Measurements from ENCODE around the gene CCL21.

CCL21 gene

GRCh38 chr9:34707130-34707529 lies 2.8 kb downstream of the CCL21 start:
- no peak for DNase-seq (ENCODE audit: low read depth)

GRCh38 chr9:34701769-34702736 lies 7.9 kb downstream of the CCL21 start:
- DNase-seq (ENCODE audit: low read depth) = peak; percentile 76

- DNase-seq (ENCODE audit: low read depth) = peak; percentile 66
Observed at GRCh38 chr9:34701023-34701768, 8.7 kb downstream of the CCL21 start.

- no peak for DNase-seq (ENCODE audit: low read depth)
Observed at GRCh38 chr9:34694811-34695210, 15.1 kb downstream of the CCL21 start.

GRCh38 chr9:34693560-34693959 lies 16.4 kb downstream of the CCL21 start:
- DNase-seq (ENCODE audit: low read depth) = no peak

- DNase-seq (ENCODE audit: low read depth) = no peak
Observed at GRCh38 chr9:34691936-34692315, 18.0 kb downstream of the CCL21 start.

- DNase-seq (ENCODE audit: low read depth) = no peak
Observed at GRCh38 chr9:34690983-34691935, 18.7 kb downstream of the CCL21 start, which contains the start of gene CCL19. Gene CCL19 (minus strand): TSS chr9:34691276. CDS start chr9:34691139, 137 bp downstream.

GRCh38 chr9:34689512-34689911 lies 20.4 kb downstream of the CCL21 start:
- no peak for DNase-seq (ENCODE audit: low read depth)

- no peak for DNase-seq (ENCODE audit: low read depth)
Observed at GRCh38 chr9:34689116-34689470, 20.8 kb downstream of the CCL21 start.

- no peak for DNase-seq (ENCODE audit: low read depth)
Observed at GRCh38 chr9:34688329-34689115, 21.4 kb downstream of the CCL21 start.

- DNase-seq (ENCODE audit: low read depth) = no peak
Observed at GRCh38 chr9:34687276-34688030, 22.5 kb downstream of the CCL21 start.

- DNase-seq (ENCODE audit: low read depth) = no peak
Observed at GRCh38 chr9:34686732-34687131, 23.2 kb downstream of the CCL21 start.

GRCh38 chr9:34686231-34686630 lies 23.7 kb downstream of the CCL21 start:
- DNase-seq (ENCODE audit: low read depth) = no peak

- no peak for DNase-seq (ENCODE audit: low read depth)
Observed at GRCh38 chr9:34685591-34685990, 24.3 kb downstream of the CCL21 start.

- no peak for DNase-seq (ENCODE audit: low read depth)
Observed at GRCh38 chr9:34684816-34685215, 25.1 kb downstream of the CCL21 start.

- no peak for DNase-seq (ENCODE audit: low read depth)
Observed at GRCh38 chr9:34684145-34684544, 25.8 kb downstream of the CCL21 start.

GRCh38 chr9:34675869-34676268 lies 34.1 kb downstream of the CCL21 start:
- DNase-seq (ENCODE audit: low read depth) = no peak

GRCh38 chr9:34675048-34675714 lies 34.8 kb downstream of the CCL21 start:
- peak; percentile 43 for DNase-seq (ENCODE audit: low read depth)

- DNase-seq (ENCODE audit: low read depth) = no peak
Observed at GRCh38 chr9:34674440-34674839, 35.5 kb downstream of the CCL21 start.

GRCh38 chr9:34671307-34671706 lies 38.6 kb downstream of the CCL21 start:
- no peak for DNase-seq (ENCODE audit: low read depth)
